HG03159 (cell line): Measurements from ENCODE around the gene OBP2B.
"Not testable (repeated sequence)": the region's sequence is repeated elsewhere in the genome, so short reads cannot be mapped to it uniquely, and the experiment has no call there.

Experiments
- ATAC-seq: cut with Tn5 transposase; IDR thresholded peaks from one replicate; pipeline ENCODE4 v1.9.1; 2021; ENCODE audit warnings: mild to moderate bottlenecking, moderate library complexity; ENCODE audit not compliant: unreplicated experiment

Gene OBP2B, protein sequence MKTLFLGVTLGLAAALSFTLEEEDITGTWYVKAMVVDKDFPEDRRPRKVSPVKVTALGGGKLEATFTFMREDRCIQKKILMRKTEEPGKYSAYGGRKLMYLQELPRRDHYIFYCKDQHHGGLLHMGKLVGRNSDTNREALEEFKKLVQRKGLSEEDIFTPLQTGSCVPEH

DNA sequence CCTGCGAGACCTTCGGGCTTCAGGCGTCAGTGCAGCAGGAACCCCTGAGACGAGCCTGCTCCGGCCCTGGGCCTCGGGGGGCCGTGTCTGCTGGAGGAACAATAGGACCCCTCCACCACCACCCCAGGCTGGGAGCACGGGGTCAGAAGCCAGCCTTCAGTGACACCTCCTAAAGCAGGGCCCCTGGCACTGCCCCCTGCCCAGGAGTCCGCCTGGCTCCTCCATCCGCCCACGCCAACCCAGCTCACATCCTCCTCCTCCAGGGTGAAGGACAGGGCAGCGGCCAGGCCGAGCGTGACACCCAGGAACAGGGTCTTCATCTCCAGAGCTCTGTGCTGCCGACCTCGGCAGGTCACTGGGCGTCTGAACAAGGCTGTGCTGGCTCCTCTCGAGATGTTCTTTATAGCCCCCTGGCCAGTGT is at the start of gene OBP2B:
Gene OBP2B, minus strand, starts transcription at position 371 of the 421 bp plus-strand sequence. Its CDS starts 51 bp downstream, at position 320.
- not testable (repeated sequence) for ATAC-seq

DNA sequence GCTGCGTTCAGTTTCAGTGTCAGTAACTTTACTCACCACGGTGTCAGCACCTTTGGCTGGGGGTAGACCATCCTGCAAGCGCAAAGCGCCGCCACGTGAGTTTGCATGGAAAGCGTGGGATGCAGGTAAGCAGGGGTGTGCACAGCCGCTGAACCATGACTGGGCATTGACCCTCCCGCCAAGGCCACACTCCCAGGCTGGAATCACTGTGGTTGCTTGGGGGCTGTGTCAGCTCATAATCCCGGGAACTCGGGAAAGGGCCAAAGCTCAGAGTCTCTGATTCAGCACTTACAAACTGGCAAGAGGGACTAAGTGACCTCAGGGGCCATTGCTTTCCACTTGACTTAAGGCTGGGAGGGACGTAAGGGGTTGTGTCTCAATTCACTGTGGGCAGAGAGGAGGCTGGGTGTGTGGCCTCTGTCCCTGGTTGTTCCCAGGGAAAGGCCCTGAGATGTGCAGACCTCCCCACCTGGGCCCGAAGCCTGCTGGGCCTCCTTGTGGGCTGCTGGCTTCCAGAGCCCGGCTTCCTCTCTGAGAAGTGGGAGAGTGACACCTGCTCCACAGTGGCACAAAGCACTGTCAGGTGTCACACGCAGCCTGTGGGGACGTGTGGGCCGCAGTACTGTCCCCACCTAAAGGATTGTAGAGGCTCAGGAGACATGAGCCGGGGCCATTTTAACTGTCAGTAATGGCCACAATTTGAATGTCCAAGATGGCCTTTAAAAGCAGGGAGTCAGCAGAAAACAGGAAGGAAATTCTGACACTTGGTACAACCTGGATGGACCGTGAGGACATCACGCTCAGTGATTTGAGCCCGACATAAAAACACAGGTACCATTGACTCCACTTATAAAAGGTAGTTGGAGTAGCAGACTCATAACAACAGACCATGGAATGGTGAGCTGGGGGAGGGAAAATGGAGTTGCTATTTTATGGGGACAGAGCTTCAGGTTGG is 49.3 kb upstream of the OBP2B start:
- no peak for ATAC-seq

DNA sequence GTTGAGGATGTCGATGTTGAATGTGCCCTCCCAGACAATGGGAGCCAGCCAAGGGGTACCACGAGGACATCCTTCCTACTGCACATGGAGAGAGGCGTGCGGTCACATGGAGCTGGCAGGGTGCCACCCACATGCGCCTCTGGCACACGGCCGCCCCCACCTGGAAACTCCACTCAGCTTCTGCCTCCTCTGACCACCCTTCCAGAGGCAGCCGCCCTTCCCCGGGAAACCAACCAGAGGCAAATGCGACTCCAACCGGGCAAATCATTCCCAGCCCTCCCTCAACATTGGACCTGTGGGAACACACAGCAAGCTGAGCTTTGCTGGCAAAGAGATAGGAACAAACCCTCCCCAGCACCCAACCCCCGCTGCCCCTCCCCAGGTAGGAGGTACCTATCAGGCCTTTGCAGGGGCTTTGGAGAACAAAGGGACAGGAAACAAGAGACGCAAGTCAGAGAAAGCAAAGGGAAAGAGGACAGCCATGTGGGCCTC is 48.5 kb upstream of the OBP2B start:
- no peak for ATAC-seq

DNA sequence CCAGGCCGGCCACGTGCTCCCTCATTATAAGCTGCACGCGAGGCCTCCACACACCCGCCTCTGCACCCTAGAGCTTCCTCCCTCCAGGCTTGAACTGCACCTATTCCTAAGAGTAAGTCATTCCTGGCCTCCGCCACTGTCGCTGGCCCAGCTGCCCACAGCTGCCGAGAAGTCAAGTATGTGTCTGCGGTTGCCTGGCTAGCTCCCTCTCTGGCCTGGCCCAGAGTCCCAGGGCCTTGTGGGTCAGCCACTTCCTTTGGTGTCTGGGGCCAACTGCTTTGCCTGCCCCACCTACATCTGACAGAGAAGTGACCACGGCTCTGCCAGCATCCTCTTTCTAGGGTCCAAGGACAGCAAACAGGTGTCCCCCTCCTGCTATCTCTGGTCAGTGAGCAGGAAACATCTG is 47.6 kb upstream of the OBP2B start:
- no peak for ATAC-seq

DNA sequence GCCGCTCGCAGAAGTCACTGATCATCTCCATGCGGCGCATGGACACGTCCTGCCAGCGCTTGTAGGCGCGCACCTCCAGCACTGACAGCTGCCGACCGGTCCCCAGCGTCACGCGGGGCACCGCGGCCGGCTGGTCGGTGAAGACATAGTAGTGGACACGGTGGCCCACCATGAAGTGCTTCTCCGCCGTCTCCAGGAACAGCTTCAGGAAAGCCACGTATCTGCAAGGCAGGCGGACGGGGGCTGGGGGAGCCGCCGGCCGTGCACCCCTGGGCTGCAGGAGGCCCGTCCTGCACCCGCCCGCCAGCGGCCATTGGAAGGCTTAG is 47.0 kb upstream of the OBP2B start:
- no peak for ATAC-seq

DNA sequence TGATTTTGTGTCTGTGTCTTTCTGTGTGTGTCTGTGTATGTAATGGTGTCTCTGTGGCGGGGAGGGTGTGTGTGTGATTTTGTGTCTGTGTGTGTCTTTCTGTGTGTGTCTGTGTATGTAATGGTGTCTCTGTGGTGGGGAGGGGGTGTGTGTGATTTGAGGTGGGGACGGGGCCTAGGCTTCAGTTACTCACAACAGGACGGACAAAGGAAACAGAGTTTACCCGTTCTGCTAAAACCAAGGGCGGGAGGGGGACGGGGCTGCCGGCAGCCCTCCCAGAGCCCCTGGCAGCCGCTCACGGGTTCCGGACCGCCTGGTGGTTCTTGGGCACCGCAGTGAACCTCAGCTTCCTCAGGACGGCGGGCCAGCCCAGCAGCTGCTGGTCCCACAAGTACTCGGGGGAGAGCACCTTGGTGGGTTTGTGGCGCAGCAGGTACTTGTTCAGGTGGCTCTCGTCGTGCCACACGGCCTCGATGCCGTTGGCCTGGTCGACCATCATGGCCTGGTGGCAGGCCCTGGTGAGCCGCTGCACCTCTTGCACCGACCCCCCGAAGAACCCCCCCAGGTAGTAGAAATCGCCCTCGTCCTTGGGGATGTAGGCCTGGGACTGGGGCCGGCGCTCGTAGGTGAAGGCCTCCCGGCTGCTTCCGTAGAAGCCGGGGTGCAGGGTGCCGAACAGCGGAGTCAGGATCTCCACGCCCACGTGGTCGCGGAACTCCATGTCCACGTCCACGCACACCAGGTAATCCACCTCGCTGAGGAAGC is 46.5 kb upstream of the OBP2B start:
- ATAC-seq: no peak

DNA sequence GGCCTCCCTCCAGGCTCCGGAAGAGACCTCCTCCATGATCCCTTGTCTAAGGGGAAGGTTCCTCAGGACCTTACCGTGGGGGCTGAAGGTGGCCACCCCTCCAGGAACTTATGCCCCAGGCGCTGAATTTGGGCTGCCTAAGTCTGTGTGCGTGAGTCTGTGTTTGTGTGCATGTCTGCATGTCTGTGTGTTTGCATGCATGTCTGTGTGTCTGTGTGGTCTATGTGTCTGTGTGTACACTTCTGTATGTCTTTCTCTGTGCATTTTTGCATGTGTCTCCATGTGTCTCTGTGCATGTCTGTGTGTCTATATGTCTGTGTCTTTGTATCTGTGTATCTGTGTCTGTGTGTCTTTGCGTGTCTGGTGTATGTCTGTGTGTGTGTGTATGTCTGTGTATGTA is 45.4 kb upstream of the OBP2B start:
- ATAC-seq: no peak

DNA sequence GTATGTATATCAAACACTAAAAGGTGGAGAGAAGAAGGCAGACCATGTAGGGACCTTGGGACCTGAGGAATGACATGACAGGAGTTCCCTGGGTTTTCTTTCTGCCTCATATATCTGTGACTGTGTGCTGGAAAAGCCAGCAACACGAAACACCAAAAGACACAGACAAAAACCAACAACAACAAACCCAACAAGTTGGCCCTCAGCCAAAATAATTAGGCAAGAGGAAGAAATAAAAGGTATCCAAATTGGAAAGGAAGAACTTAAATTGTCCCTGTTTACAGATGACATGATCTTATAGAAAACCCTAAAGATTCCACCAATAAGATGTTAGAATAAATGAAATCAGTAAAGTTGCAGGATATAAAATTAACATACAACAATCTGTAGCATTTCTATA is 44.2 kb upstream of the OBP2B start:
- no peak for ATAC-seq

DNA sequence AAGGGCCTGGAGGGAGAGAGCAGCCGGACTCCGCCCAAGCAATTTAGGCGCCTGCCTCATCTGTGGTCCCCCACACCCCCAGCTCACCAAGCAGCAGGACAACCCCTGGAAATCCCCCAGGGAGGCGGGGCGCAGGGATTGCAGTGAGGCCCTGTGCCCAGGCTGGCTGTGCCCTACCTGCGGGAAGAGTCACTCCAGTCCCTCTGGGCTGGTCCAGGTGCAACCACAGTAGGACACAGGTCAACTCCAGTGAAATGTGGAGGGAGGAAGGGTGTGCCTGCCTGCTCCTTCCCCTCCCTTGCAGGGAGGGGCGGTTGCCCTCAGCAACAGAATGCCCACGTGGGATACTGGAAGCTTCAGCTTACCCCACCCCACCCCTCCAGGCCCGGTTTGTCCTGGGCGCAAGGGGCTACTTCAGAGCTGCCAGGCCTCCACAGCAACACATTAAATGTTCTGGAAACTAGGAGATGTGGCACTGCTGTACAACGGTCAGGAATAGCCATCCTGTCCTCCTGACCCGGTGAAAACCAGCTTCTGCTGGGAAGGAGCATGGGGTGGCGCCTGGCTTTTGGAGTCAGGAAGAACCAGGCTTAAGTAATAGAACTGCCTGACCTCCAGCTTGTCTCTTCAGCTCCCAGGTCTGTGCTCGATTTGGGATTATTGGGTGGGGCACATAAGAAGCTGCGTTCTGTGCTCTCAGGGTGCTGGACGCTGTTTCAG is 43.4 kb upstream of the OBP2B start:
- no peak for ATAC-seq

DNA sequence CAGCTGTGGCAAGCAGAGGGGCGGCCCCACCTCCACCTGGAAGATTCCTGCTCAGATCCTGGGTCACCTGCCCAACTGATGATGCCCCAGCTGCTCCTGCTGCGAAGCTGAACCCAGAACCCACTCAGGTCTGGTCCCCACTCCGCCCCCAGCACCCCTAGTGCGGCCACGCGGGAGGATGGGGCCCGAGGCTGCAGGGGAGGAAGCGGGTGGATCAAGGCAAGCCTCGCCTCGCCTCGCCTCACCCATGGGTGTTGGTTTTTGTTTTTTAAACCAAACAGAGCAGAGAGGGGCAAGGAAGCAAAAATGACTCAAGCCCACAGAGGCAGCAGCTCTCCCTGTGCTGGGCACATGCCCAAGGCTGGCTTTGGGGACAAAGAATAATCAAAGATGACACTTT is 42.7 kb upstream of the OBP2B start:
- ATAC-seq: no peak

DNA sequence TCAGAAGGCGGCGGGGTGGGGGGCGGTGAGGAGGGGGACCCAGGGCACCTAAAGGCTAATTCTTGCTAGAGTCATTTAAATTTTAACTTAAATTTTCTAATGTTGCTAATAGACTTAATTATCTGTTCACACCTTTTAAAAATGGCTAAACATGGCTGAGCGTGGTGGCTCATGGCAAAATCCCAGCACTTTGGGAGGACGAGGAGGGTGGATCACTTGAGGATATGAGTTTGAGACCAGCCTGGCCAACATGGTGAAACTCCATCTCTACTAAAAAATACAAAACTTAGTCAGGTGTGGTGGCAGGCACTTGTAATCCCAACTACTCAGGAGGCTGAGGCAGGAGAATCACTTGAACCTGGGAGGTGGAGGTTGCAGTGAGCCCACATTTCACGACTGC is 42.2 kb upstream of the OBP2B start:
- not testable (repeated sequence) for ATAC-seq

DNA sequence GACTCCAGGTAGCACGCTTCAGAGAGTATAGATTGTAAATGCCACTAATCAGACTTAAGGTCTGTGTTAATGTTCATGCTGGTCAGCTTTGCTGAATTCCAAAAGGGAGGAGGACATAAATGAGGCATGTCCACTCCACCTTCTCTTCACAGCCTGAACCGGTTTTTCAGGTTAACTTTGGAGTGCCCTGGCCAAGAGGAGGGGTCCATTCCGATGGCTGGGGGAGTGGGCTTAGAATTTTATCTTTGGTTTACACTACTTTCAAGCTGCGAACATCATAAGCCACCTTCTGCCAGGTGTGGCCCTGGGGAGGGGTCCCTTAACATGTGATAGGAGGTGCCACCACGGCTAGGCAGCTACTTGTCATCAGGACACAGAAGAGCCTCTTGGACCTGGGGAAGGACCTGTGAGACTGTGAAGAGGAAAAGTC is 41.7 kb upstream of the OBP2B start:
- no peak for ATAC-seq

DNA sequence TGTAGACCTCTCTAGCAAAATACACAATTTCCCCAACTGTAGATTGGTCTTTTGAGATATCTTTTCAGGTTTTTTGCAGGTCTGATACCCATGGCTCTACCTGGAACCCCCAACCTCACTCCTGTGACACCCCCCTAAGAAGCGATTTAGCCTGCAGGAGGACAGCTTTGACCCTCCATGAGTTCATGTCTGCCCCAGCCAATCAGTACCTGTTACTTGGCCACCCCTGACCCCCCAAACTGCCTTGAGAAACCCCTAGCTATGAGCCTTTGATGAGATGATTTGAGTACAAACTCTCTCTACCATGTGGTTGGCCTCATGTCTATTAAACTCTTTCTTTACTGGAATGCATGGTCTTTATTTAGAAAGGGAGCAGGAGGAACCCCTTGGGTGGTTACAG is 40.3 kb upstream of the OBP2B start:
- ATAC-seq: no peak

DNA sequence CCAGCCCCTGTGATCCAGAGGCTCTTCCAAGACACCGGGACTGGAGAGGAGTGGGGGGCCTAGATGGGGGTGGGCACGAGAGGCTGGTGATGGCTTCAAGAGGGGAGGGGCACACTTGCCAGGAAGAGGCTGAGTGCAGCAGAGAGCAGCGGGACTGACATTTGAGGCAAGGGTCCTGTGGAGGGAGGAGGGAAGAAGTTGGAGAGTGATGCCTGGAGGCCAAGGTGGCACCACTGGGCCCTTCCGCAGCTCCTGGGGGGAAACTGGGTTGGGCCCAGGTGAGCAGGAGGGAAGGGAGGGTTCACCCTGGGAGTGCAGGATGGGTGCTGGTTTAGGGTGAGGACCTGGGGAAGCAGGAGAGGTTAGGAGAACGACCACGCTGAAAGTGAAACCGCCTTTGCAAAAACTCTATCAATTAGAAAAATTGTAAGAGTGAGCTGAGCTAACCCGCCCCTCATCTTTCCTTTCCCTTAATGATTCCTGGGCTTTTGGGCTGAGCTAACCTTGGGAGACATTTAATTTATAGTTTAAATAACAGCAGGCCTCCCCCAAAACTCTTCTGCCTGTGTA is 39.8 kb upstream of the OBP2B start:
- ATAC-seq: no peak

DNA sequence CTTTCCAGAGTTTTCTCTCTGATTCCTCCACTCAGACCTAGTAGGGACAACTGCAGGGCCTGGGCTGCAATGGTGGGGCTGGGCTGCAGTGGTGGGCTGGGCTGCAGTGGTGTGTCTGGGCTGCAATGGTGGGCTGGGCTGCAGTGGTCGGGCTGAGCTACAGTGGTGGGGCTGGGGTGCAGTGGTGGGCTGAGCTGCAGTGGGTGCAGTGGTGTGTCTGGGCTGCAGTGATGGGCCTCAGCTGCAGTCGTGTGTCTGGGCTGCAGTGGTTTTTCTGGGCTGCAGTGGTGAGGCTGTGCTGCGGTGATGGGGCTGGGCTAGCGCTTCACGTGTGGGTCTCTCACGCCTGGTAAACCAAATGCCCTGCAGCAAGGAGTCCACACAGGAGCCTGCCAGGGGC is 38.6 kb upstream of the OBP2B start:
- no peak for ATAC-seq

DNA sequence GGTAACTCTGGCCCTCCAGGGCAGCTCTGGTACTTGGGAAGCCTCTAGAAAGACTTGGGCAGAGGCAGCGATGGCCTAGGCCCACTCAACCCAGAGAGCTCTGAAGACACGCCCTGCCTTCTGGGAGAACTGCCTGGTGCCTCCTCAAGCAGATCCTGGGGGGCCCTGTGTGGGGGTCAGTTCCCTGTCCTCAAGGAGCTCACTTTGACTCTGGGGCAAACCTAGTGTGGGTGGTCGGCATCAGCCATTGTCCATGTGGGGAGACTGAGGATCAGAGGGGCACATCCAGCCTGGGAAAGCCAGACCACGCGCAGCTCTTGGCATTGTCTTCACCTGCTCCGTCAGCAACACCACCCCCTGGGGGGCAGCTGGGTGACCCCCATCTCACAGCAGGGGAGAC is 37.9 kb upstream of the OBP2B start:
- no peak for ATAC-seq

DNA sequence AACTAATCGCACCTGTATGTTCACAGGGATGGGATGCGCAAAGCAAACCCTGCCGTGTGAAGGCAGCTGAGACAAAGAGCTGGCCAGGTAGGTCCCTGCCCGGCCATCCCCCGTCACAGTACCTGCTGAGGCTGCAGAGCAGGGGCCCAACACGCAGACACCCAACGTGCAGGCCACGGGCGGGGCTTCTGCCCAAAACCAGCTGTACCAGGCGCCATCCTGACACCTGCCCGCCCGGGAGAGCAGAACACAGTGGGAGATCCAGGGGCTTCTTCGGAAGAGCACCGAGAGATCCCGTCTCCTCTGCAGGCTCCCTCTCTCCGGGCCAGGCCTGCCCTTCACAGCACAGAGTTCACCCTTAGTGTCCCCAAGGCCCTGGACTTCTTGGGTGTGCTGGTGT is 37.5 kb upstream of the OBP2B start:
- ATAC-seq: no peak

DNA sequence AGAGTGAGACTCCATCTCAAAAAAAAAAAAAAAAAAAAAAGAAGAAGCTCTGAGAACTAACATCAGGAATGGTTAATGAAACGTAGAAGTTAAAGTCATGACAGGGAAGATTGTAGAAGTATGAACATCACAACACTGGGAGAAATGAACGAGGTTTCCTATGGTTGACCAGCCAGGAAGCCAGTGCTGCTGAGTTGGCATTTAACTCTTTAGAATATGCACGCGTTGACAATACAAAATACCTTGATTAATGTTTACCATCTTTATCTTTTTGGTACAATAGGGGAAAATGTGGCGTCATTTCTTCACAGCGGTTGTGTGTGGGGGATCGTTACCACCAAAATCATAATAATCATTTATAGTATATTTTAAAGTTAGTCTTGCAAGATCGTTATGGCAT is 33.9 kb upstream of the OBP2B start:
- no peak for ATAC-seq

DNA sequence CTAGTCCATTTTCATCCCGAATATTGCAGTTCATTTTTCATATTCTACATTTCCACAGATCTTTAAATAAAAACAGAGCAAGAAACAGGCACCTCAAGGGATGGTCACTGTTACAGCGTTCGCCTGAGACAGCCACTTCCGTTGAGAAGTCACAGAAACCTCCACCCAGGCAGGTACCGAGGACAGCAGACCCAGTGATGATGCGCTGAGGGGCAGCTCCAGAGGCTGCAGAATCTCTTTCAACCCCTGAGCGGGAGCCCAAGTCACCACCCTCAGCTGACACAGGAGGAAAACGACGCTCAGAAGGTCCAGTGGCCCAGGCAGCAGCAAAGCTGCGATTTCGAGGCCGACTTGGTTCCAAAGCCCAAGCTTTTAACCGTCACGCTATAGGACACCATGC is 33.2 kb upstream of the OBP2B start:
- no peak for ATAC-seq

DNA sequence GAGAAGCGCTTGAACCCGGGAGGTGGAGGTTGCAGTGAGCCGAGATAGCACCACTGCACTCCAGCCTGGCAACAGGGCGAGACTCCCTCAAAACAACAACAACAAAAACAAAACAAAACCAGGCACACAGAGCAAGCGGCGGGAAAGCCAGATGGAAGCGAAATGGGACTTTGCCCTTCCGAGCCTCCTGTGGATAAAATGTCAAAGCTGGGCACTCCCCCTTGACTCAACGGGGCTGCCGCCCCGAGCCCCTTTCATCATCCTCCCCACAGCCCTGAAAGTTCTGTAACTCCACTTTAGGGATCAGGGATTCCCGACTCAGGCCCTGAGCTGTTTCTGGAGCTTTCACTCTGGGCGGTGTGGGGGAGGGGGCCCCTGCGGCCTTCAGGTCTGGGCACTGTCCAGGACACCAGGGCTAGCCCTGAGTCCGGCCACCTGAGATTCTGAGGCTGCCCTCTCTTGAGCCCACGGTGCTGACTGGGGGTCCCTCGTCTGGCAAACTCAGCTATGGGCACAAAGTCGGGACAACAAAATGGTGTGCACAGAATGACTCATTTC is 30.6 kb upstream of the OBP2B start:
- no peak for ATAC-seq
